ENCODE data around the gene SLC2A10.

SLC2A10 gene

DNA sequence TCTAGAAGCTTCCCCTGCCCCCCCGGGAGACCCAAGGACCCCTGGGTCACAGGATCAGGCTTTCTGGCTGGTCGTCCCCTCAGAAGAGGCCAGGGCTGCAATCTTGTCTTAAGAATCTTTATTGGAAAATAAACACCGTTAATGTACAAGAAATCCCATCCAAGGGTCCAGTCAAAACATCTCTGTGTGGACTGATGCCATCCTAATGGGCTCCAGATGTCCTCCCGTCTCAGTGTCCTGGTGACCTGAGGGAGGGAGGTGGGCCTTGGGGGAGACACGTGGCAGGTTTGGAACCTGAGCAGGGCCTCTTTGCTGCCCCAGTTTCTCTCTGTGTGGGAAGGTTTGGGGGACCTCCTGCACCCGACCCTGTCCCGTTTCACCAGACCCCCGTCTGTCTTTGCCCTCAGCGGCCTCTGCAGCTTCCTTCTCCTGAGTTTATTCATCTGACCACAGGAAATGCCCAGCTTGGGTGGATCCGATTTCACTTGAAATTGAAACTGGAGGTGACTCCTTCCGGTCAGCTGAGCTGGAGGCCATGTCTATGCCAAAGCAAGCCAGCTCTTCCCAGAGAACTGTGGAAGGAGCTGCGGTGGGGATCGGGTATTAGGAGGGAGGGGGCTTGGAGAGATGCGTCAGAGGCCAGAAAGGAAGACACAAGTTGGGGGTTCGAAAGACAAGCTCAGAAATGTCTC, 75.1 kb downstream of the SLC2A10 start:
- ChIA-PET POLR2A (no interaction called here), CTCF (interaction anchor here (1.2 to 1.5 kb wide), 2 partner anchors 12 to 13 kb away, joined by 3 to 4 read pairs; no protein-coding TSS in a partner anchor)
- TF ChIP-seq, protein P1, sequence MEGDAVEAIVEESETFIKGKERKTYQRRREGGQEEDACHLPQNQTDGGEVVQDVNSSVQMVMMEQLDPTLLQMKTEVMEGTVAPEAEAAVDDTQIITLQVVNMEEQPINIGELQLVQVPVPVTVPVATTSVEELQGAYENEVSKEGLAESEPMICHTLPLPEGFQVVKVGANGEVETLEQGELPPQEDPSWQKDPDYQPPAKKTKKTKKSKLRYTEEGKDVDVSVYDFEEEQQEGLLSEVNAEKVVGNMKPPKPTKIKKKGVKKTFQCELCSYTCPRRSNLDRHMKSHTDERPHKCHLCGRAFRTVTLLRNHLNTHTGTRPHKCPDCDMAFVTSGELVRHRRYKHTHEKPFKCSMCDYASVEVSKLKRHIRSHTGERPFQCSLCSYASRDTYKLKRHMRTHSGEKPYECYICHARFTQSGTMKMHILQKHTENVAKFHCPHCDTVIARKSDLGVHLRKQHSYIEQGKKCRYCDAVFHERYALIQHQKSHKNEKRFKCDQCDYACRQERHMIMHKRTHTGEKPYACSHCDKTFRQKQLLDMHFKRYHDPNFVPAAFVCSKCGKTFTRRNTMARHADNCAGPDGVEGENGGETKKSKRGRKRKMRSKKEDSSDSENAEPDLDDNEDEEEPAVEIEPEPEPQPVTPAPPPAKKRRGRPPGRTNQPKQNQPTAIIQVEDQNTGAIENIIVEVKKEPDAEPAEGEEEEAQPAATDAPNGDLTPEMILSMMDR (IDR thresholded peaks at IDR 0.05; ENCODE audit: insufficient read depth, low read length, missing control alignments): no peak

More for the DNA sequence above, 75.1 kb downstream of the SLC2A10 start:
- DNase-seq (ENCODE audit: low read depth, low spot score): no peak
- H3K4me3 ChIP-seq (ENCODE audit: low read depth, low read length): no peak overlapping the region

Data from AG04449 (cell line).